Measurements from ENCODE around the gene LRRC56. TPM values are rescaled to one million over a fixed set of nuclear protein-coding genes. Genes with fewer than 3 reads are reported as not detected.

LRRC56 gene
- total RNA-seq, 1 experiment from 2014 or later = 2.1 TPM

DNA sequence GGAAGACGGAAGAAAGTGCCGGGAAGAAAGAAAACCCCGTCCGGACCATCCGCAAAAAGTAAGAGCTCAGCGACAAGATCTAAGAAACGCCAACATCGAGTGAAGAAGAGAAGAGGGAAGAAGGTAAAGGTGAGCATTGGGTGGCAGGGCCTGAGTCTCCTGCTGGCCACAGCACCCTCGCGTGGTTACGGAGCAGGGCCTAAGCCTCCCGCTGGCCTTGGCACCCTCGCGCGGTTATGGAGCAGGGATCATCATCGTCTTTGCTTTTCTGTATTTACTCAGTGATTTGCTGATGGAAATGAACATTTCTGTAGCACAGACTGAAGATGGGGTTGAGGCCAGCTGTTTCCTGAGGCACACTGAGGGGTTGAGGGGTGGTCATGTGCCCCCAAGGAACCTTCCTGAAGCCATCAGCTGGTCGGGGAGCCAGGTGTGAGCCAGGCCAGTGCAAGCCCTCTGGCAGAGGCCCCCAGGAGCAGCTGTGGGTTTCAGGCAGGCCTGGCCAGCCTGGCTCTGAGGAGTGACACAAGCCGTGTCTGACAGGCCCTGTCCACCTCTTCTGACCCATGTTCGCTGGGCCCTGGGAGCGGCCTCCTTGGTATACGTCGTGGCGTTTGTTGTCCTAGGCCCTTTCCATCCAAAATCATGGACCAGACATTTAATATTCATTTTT is 64.4 kb downstream of the LRRC56 start:
- Histone ChIP-seq H3K27me3 (replicated peaks; ENCODE audit: insufficient read depth, low read depth, low read length, poor library complexity) (no peaks in the 10 kb centered on the region), H3K4me1 (ENCODE audit: insufficient read depth, low read length, poor library complexity, severe bottlenecking) (no peaks in the 10 kb centered on the region), H3K27ac (ENCODE audit: low read depth, low read length, poor library complexity, severe bottlenecking) (no peak overlapping the region), H3K9me3 (ENCODE audit: low read depth, low read length, poor library complexity, severe bottlenecking) (no peaks in the 10 kb centered on the region), H3K36me3 (ENCODE audit: insufficient read depth, low read length, poor library complexity, severe bottlenecking) (peaks cover 57% of the 10 kb centered on the region), H3K4me3 (ENCODE audit: low read depth, low read length, poor library complexity, severe bottlenecking) (no peak overlapping the region)
- ChIA-PET POLR2A (ENCODE audit: low non-redundant PET) (interaction anchor here (0.7 kb wide), 1 partner anchor 476 kb away, joined by 14 read pairs; no protein-coding TSS in a partner anchor), CTCF (no interaction called here)
- intact Hi-C loops (cut with micrococcal nuclease; ENCODE audit: unreplicated experiment) = no loop called here
- no peak for DNase-seq (ENCODE audit: low spot score)
- TF ChIP-seq EZH2 (IDR thresholded peaks at IDR 0.05; ENCODE audit: borderline replicate concordance, low read depth, low read length, poor library complexity, severe bottlenecking) = no peak
- TF ChIP-seq, protein P1, sequence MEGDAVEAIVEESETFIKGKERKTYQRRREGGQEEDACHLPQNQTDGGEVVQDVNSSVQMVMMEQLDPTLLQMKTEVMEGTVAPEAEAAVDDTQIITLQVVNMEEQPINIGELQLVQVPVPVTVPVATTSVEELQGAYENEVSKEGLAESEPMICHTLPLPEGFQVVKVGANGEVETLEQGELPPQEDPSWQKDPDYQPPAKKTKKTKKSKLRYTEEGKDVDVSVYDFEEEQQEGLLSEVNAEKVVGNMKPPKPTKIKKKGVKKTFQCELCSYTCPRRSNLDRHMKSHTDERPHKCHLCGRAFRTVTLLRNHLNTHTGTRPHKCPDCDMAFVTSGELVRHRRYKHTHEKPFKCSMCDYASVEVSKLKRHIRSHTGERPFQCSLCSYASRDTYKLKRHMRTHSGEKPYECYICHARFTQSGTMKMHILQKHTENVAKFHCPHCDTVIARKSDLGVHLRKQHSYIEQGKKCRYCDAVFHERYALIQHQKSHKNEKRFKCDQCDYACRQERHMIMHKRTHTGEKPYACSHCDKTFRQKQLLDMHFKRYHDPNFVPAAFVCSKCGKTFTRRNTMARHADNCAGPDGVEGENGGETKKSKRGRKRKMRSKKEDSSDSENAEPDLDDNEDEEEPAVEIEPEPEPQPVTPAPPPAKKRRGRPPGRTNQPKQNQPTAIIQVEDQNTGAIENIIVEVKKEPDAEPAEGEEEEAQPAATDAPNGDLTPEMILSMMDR (conservative IDR thresholded peaks at IDR 0.05; ENCODE audit: low read depth, low read length) = no peak
- BruUV-seq (replicated peaks) = no TSS peak

DNA sequence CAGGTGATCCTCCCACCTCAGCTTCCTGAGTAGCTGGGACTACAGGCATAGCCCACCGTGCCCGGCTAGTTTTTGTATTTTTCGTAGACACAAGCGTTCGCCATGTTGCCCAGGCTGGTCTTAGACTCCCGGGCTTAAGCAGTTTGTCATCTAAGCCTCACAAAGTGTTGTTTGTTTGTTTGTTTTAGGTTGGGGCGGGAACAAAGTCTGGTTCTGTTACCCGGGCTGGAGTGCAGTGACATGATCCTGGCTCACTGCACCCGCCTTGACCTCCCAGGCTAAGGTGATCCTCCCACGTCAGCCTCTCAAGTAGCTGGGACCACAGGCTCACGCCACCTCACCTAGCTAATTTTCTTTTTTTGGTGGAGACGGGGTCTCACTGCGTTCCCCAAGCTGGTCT is 65.8 kb downstream of the LRRC56 start:
- H3K9me3 ChIP-seq (ENCODE audit: low read depth, low read length, poor library complexity, severe bottlenecking) = no peaks in the 10 kb centered on the region
- no peak overlapping the region for H3K4me3 ChIP-seq (ENCODE audit: low read depth, low read length, poor library complexity, severe bottlenecking)
- no peak overlapping the region for H3K27ac ChIP-seq (ENCODE audit: low read depth, low read length, poor library complexity, severe bottlenecking)
- H3K27me3 ChIP-seq (replicated peaks; ENCODE audit: insufficient read depth, low read depth, low read length, poor library complexity) = no peaks in the 10 kb centered on the region
- ChIA-PET CTCF (no interaction called here), POLR2A (ENCODE audit: low non-redundant PET) (no interaction called here)
- TF ChIP-seq, protein P1 (conservative IDR thresholded peaks at IDR 0.05; ENCODE audit: low read depth, low read length) = no peak
- no peak for TF ChIP-seq EZH2 (IDR thresholded peaks at IDR 0.05; ENCODE audit: borderline replicate concordance, low read depth, low read length, poor library complexity, severe bottlenecking)
- BruUV-seq (replicated peaks) = no TSS peak
- intact Hi-C loops (cut with micrococcal nuclease; ENCODE audit: unreplicated experiment) = no loop called here
- no peaks in the 10 kb centered on the region for H3K4me1 ChIP-seq (ENCODE audit: insufficient read depth, low read length, poor library complexity, severe bottlenecking)
- peaks cover 62% of the 10 kb centered on the region for H3K36me3 ChIP-seq (ENCODE audit: insufficient read depth, low read length, poor library complexity, severe bottlenecking)
- DNase-seq (ENCODE audit: low spot score) = no peak

Small RNA genes within 50 kb of the gene (microRNA-seq; reads per million reads assigned to microRNA genes)
- 163 reads per million, percentile 69 among the genes with 10 or more reads in this experiment for gene MIR210

Other genes starting within 250 kb of the LRRC56 start
- gene PGGHG, start 248.4 kb upstream of the LRRC56 start, total RNA-seq (2021) = 5.4 and 8.6 TPM in 2 replicates
- gene IFITM5, start 238.0 kb upstream of the LRRC56 start, total RNA-seq (2021) = not detected in 2 replicates
- 23.3 and 25.5 TPM in 2 replicates for gene IFITM2, start 229.7 kb upstream of the LRRC56 start, total RNA-seq (2021)
- 24.4 and 34.1 TPM in 2 replicates for gene IFITM1, start 223.5 kb upstream of the LRRC56 start, total RNA-seq (2021)
- 87.6 and 99.8 TPM in 2 replicates for gene IFITM3, start 216.7 kb upstream of the LRRC56 start, total RNA-seq (2021)
- gene B4GALNT4, start 168.0 kb upstream of the LRRC56 start, total RNA-seq (2021) = 19.0 and 28.9 TPM in 2 replicates
- gene PKP3, start 143.3 kb upstream of the LRRC56 start, total RNA-seq (2021) = not detected in 2 replicates
- 16.6 and 17.6 TPM in 2 replicates for gene SIGIRR, start 122.5 kb upstream of the LRRC56 start, total RNA-seq (2021)
- 0.26 TPM in 1 of 2 replicates, not detected in the other for gene ANO9, start 95.5 kb upstream of the LRRC56 start, total RNA-seq (2021)
- gene PTDSS2, start 87.2 kb upstream of the LRRC56 start, total RNA-seq (2021) = 33.5 and 37.6 TPM in 2 replicates
- gene RNH1, start 30.3 kb upstream of the LRRC56 start, total RNA-seq (2021) = 94.6 and 95.4 TPM in 2 replicates
- 82.8 and 90.2 TPM in 2 replicates for gene HRAS, start 2.0 kb upstream of the LRRC56 start, total RNA-seq (2021)
- gene LMNTD2, start 23.2 kb downstream of the LRRC56 start, total RNA-seq (2021) = 1.1 and 1.7 TPM in 2 replicates
- gene RASSF7, start 23.4 kb downstream of the LRRC56 start, total RNA-seq (2021) = 4.6 and 6.2 TPM in 2 replicates
- 40.2 and 43.0 TPM in 2 replicates for gene PHRF1, start 38.9 kb downstream of the LRRC56 start, total RNA-seq (2021)
- 8.7 and 8.8 TPM in 2 replicates for gene IRF7, start 78.4 kb downstream of the LRRC56 start, total RNA-seq (2021)
- gene CDHR5, start 87.4 kb downstream of the LRRC56 start, total RNA-seq (2021) = not detected in 2 replicates
- 1.1 TPM in 1 of 2 replicates, not detected in the other for gene SCT, start 89.7 kb downstream of the LRRC56 start, total RNA-seq (2021)
- 3.0 and 3.7 TPM in 2 replicates for gene DRD4, start 99.7 kb downstream of the LRRC56 start, total RNA-seq (2021)
- gene DEAF1, start 157.7 kb downstream of the LRRC56 start, total RNA-seq (2021) = 56.3 and 56.7 TPM in 2 replicates
- gene TMEM80, start 158.3 kb downstream of the LRRC56 start, total RNA-seq (2021) = 13.6 and 17.6 TPM in 2 replicates
- gene EPS8L2, start 168.7 kb downstream of the LRRC56 start, total RNA-seq (2021) = 0.66 and 0.90 TPM in 2 replicates
- 173 and 175 TPM in 2 replicates for gene TALDO1, start 209.9 kb downstream of the LRRC56 start, total RNA-seq (2021)
- gene GATD1, start 240.0 kb downstream of the LRRC56 start, total RNA-seq (2021) = 81.3 and 82.9 TPM in 2 replicates

All from A673 (cell line).